Keratinocyte (primary cell): Measurements from ENCODE around the gene LRRC37B.
"Not testable (repeated sequence)": the region's sequence is repeated elsewhere in the genome, so short reads cannot be mapped to it uniquely, and the experiment has no call there.

Experiments used
- EZH2 ChIP-seq: IDR thresholded peaks from one replicate; pipeline ENCODE4 v1.6.1; 2012; ENCODE audit warnings: inconsistent platforms, mild to moderate bottlenecking, low read length, moderate library complexity
- TF ChIP-seq, protein P1 (sequence below), 3 experiments: IDR thresholded peaks in 1 of 3; conservative IDR thresholded peaks in 1 of 3; optimal IDR thresholded peaks in 1 of 3; 2 replicates in 2 of 3; 3 replicates in 1 of 3; pipeline versions ENCODE3 to v1.5.1; 2011; ENCODE audit warnings: low read length in 3 of 3, mild to moderate bottlenecking in 3 of 3, moderate library complexity in 2 of 3, control low read depth in 1 of 3, inconsistent platforms in 1 of 3; ENCODE audit not compliant: insufficient read depth in 2 of 3; ENCODE audit errors: extremely low read depth in 1 of 3

DNA sequence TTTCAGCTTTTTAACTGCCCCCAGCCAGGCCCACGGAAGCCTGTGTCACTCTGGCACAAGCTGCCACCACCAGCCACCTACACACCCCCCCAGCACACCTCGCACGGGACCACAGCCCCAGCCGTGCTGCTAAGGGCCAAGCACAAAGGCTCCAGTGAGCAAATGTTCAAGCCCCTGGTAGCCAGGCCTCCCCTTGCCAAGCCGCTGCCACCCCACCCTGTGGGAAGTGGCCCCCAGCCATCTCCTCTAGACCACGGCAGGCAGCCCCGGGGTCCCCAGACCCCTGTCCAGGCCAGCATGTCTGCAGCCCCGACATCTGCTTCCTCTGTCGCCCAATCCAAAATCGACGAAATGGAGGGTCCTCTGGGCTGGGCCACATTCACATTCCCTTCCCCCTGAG lies 35.1 kb downstream of the LRRC37B start:
- TF ChIP-seq, protein P1, sequence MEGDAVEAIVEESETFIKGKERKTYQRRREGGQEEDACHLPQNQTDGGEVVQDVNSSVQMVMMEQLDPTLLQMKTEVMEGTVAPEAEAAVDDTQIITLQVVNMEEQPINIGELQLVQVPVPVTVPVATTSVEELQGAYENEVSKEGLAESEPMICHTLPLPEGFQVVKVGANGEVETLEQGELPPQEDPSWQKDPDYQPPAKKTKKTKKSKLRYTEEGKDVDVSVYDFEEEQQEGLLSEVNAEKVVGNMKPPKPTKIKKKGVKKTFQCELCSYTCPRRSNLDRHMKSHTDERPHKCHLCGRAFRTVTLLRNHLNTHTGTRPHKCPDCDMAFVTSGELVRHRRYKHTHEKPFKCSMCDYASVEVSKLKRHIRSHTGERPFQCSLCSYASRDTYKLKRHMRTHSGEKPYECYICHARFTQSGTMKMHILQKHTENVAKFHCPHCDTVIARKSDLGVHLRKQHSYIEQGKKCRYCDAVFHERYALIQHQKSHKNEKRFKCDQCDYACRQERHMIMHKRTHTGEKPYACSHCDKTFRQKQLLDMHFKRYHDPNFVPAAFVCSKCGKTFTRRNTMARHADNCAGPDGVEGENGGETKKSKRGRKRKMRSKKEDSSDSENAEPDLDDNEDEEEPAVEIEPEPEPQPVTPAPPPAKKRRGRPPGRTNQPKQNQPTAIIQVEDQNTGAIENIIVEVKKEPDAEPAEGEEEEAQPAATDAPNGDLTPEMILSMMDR (optimal IDR thresholded peaks at IDR 0.05 in 1 of 3, IDR thresholded peaks at IDR 0.05 in 1 of 3, conservative IDR thresholded peaks at IDR 0.05 in 1 of 3; ENCODE audit: extremely low read depth in 1 of 3, insufficient read depth in 2 of 3, low read length in 3 of 3), result not testable (repeated sequence)
- TF ChIP-seq EZH2, result not testable (repeated sequence)
